Dedifferentiated amniotic fluid mesenchymal stem cell (primary cell): ENCODE measurements around the gene PIGA.
A peak's percentile ranks its signal among the peaks of the same experiment; 100 is the strongest.
"Not testable (repeated sequence)": the region's sequence is repeated elsewhere in the genome, so short reads cannot be mapped to it uniquely, and the experiment has no call there.

Experiments
- DNase-seq: peaks from one replicate; pipeline ENCODE4 v3.0.0-alpha.2; 2016; ENCODE audit errors: extremely low spot score

The PIGA gene

GRCh38 chrX:15320297-15320696, 15.0 kb downstream of the PIGA start:
- no peak for DNase-seq

DNA sequence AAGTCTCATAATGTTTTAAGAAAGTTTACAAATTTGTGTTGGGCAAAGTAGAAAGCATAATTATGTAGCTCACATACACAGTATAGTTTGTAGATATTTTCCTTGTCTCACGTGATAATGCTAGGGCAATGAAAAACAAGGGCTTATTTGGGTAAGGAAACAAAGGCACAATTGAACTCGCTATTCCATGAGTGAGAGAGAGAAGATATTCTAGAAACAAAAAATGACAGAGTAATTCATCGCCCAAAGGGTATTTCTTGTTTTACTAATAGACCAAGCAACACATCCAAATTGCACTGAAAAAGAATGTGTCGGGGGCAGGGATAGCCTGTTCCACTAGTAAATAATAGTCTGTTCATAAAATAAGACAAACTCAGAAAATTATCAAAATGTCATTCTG, 16.2 kb downstream of the PIGA start:
- no peak for DNase-seq

DNA sequence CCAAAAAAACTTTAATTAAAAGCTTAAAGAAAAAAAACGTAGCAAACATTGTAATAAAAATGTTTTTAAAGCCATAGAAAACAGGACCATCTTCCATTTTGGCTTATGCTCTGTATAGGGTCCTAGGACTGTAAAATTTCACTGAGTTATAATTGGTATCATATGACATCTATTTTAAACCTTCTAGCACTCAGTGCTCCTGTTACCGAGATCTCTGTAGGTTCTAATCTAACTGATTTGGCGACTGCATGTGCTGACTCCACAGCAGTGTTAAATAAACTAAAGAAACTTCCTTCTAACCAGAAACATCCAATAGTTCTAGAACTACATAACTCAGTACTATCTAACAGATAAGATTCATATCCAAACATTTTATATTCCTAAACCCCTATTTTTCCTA, 19.8 kb downstream of the PIGA start, which contains the start of gene ASB11:
Gene ASB11, minus strand, starts transcription at position 132 of the 400 bp plus-strand sequence. Its CDS starts 35 bp downstream, at position 97.
- no peak for DNase-seq

GRCh38 chrX:15314472-15314871, 20.9 kb downstream of the PIGA start:
- no peak for DNase-seq

GRCh38 chrX:15311119-15311518, 24.2 kb downstream of the PIGA start:
- no peak for DNase-seq

- DNase-seq: peak; percentile 62
Observed at GRCh38 chrX:15310117-15310516, 25.2 kb downstream of the PIGA start.

DNA sequence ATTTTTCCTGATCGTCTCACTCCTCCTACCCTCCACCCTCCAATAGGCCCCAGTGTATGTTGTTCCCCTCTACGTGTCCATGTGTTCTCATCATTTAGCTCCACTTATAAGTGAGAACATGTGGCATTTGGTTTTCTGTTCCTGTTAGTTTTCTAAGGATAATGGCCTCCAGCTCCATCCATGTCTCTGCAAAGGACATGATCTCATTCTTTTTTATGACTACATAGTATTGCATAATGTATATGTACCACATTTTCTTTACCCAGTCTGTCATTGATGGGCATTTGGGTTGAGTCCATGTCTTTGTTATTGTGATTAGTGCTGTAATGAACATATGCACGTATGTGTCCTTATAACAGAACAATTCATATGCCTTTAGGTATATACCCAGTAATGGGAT, 29.4 kb downstream of the PIGA start:
- not testable (repeated sequence) for DNase-seq

DNA sequence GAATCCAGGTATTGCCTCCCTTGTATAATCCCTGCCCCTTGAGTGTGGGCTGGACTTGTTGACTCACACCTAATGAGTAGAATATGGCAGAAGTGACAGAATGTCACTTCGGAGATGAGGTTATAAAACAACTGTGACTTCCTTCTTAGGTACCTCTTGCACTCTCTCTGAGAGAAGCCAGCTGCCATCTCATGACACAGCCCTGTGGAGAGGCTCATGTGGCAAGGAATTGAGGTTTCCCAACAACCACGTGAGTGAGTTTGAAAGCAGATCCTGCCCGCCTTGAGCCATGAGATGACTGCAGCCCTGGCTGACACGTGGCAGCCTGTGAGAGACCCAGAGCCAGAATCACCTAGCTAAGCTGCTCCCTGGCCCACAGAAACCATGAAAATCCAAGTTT, 33.4 kb downstream of the PIGA start:
- DNase-seq: no peak

- DNase-seq: no peak
Observed at GRCh38 chrX:15299941-15300851, 35.1 kb downstream of the PIGA start.

- no peak for DNase-seq
Observed at GRCh38 chrX:15298780-15299179, 36.5 kb downstream of the PIGA start.

- no peak for DNase-seq
Observed at GRCh38 chrX:15298201-15298600, 37.1 kb downstream of the PIGA start.

DNA sequence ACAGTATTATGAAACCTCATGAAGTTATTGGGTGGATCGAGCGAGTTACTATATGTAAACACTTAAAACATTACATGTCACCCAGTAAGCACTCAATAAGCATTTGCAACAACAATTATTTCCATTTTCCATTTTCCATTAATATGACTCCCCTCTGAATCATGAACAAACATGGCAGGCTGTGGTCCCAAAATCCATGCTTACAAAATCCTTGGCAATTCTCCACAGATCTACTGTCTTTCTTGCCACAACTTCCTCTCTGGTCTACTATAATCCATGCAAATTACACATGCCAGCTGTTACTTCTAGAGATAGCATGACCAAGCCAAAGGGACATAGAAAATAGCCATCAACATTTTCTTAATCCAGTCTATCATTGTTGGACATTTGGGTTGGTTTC, 41.9 kb downstream of the PIGA start:
- no peak for DNase-seq

DNA sequence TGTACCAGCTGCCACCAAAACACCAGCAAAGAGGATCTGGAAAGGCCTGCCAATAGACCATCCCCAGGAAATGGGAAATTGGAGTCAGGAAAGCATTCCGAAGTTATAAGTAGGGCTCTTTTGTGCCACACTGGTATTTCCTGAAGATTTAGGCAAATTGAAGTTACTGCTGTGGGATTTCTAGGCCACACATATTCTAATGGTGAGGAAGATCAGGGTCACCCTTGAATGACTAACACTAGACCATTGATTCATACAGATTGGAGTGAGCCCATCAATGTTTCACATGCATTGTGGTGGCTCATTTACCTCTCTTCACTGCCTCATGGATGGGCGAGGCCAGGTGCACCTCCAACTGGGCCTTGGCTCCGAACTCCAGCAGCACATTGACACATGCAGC, 42.5 kb downstream of the PIGA start:
- no peak for DNase-seq

- DNase-seq: no peak
Observed at GRCh38 chrX:15277604-15278003, 57.7 kb downstream of the PIGA start.

DNA sequence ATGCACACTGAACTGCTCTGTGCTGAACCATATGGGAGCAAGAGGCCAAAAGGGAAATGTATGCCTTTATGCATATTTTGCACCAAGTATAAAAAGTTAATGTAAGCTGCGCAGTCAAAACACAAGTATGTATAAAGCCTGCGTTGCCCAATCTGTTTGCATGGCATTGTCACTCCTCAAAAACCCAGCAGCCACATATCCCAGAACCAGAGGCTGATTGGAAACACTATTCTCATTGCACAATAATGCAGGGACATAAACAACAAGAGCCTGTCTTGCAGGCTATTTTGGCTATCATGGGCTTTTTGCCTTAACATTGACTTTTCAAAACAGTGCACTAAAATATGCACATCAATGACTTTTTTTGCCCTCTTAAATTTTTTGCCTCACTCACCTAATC, 60.4 kb downstream of the PIGA start:
- DNase-seq: no peak

DNA sequence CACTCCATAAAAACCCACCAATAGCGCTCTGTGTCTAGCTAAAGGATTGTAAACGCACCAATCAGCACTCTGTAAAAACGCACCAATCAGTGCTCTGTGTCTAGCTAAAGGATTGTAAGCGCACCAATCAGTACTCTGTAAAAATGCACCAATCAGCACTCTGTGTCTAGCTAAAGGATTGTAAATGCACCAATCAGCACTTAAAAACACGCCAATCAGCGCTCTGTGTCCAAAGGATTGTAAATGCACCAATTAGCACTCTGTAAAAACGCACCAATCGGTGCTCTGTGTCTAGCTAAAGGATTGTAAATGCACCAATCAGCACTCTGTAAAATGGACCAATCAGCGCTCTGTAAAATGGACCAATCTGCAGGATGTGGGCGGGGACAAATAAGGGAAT, 62.0 kb downstream of the PIGA start:
- DNase-seq: not testable (repeated sequence)

- DNase-seq: no peak
Observed at GRCh38 chrX:15271757-15272156, 63.6 kb downstream of the PIGA start.

- peak; percentile 68 for DNase-seq
Observed at GRCh38 chrX:15269618-15270521, 65.5 kb downstream of the PIGA start, which contains the start of gene ASB9. TSS of gene ASB9 (minus strand) at chrX:15270083. CDS start at chrX:15269874, 209 bp downstream.
